ENCODE measurements around the gene GH1. TPM values are rescaled to one million over a fixed set of nuclear protein-coding genes. Genes with fewer than 3 reads are reported as not detected.
"Not testable (repeated sequence)": the region's sequence is repeated elsewhere in the genome, so short reads cannot be mapped to it uniquely, and the experiment has no call there.

The GH1 gene
- total and polyA plus RNA-seq, 2 experiments from 2014 or later: not detected

DNA sequence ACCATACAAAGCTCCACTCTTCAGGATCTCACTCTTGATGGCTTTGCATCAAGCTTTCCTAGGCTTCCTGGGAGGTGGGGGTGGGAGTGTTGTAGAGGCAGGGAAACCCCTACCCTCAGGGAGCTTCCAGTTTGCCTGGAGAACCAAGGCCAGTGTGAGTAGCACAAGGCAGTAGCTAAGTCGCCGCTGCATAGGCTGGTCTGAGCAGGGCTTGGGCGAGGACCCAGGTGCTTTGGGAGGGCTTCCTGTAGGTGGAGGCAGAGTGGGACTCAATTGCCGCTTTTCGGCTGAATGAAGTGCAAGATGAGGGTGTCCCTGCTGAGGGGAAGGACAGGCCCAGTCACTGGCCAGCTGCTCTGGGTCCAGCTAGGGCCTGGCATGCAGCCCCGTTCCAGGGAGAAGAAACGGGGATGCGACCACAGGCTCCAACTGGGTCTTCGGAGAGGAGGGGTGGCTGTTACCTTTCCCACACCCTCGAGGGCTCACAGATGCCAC is 9.6 kb upstream of the GH1 start:
- H3K36me3 ChIP-seq: no peaks in the 10 kb centered on the region

DNA sequence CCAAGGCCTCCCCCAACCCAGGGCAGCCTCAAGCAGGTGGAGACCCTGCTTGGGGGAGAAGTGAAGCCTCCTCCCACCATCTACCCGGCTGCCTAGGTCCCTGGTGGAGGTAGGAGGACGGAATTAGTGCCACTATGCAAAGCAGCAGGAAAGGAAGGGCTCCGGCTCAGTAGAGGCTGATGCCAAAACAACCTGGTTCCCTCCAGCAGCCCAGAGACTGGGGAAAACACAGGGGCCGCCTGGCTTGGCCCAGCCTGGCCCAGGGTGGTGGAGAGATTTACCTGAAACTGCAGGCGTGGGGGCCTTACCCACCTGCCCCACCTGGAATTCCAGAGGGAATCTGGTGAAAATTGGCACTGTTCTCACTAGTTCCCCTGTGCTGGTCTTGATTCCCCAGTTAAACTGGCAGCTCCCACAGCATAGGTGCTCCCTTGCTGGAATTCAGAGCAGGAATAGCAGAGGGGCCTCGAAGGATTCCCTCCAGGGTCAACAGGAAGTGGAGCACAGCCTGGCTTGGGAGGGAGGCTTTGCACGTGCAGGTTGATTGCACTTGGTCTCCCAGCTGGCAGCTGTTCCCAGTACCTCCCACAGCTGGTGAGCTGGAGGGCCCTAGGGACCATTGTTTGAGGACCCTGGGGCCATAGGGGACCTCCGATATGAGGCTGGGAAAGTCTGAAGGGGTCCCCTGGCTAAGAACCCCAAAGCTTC is 9.0 kb upstream of the GH1 start:
- Histone ChIP-seq H3K27me3 (no peaks in the 10 kb centered on the region), H3K4me3 (no peak overlapping the region), H3K9me3 (ENCODE audit: low read depth) (no peaks in the 10 kb centered on the region), H3K36me3 (no peaks in the 10 kb centered on the region), H3K27ac (no peak overlapping the region), H3K4me1 (ENCODE audit: low read depth) (no peaks in the 10 kb centered on the region)
- no peak for DNase-seq (ENCODE audit: low read depth in 1 of 2, low spot score in 1 of 2)
- TF ChIP-seq, protein P1, sequence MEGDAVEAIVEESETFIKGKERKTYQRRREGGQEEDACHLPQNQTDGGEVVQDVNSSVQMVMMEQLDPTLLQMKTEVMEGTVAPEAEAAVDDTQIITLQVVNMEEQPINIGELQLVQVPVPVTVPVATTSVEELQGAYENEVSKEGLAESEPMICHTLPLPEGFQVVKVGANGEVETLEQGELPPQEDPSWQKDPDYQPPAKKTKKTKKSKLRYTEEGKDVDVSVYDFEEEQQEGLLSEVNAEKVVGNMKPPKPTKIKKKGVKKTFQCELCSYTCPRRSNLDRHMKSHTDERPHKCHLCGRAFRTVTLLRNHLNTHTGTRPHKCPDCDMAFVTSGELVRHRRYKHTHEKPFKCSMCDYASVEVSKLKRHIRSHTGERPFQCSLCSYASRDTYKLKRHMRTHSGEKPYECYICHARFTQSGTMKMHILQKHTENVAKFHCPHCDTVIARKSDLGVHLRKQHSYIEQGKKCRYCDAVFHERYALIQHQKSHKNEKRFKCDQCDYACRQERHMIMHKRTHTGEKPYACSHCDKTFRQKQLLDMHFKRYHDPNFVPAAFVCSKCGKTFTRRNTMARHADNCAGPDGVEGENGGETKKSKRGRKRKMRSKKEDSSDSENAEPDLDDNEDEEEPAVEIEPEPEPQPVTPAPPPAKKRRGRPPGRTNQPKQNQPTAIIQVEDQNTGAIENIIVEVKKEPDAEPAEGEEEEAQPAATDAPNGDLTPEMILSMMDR (IDR thresholded peaks at IDR 0.05; ENCODE audit: low read depth, low read length): no peak

More for the DNA sequence above, 9.6 kb upstream of the GH1 start:
- no peak overlapping the region for H3K4me3 ChIP-seq
- H3K9me3 ChIP-seq (ENCODE audit: low read depth): no peaks in the 10 kb centered on the region
- no peak overlapping the region for H3K27ac ChIP-seq
- no peaks in the 10 kb centered on the region for H3K4me1 ChIP-seq (ENCODE audit: low read depth)
- TF ChIP-seq, protein P1 (IDR thresholded peaks at IDR 0.05; ENCODE audit: low read depth, low read length): no peak
- H3K27me3 ChIP-seq: no peaks in the 10 kb centered on the region
- no peak for DNase-seq (ENCODE audit: low read depth in 1 of 2, low spot score in 1 of 2)

DNA sequence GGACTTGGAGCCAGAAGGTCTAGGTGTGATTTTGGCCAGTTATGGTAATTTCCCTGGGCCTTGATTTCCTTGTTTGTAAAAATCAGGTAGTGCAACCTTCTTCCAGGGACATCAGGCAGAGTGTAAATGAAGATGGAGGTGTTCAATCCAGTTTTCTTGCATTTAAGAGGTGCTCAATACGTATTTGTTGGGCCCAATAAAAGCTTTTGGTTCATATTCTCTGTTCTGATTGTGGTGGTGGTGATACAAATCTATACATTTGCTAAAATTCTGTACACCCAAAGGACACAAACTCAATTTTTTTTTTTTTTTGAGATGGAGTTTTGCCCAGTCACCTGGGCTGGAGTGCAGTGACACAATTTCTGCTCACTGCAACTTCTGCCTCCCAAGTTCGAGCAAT is 7.5 kb upstream of the GH1 start:
- DNase-seq (ENCODE audit: low read depth in 1 of 2, low spot score in 1 of 2): no peak
- TF ChIP-seq, protein P1 (IDR thresholded peaks at IDR 0.05; ENCODE audit: low read depth, low read length): no peak

GRCh38 chr17:63925615-63926014 is 7.0 kb upstream of the GH1 start:
- Histone ChIP-seq H3K36me3 (no peaks in the 10 kb centered on the region), H3K4me3 (no peak overlapping the region), H3K27me3 (no peaks in the 10 kb centered on the region), H3K27ac (no peak overlapping the region), H3K9me3 (ENCODE audit: low read depth) (no peaks in the 10 kb centered on the region), H3K4me1 (ENCODE audit: low read depth) (no peaks in the 10 kb centered on the region)
- DNase-seq (ENCODE audit: low read depth in 1 of 2, low spot score in 1 of 2): no peak
- TF ChIP-seq, protein P1 (IDR thresholded peaks at IDR 0.05; ENCODE audit: low read depth, low read length): no peak

More for the DNA sequence above, 7.5 kb upstream of the GH1 start:
- no peak overlapping the region for H3K4me3 ChIP-seq
- no peak overlapping the region for H3K27ac ChIP-seq
- H3K27me3 ChIP-seq: no peaks in the 10 kb centered on the region
- no peaks in the 10 kb centered on the region for H3K4me1 ChIP-seq (ENCODE audit: low read depth)
- no peaks in the 10 kb centered on the region for H3K36me3 ChIP-seq
- no peaks in the 10 kb centered on the region for H3K9me3 ChIP-seq (ENCODE audit: low read depth)

- not testable (repeated sequence) for H3K4me3 ChIP-seq; DNase-seq (ENCODE audit: low read depth in 1 of 2, low spot score in 1 of 2); H3K27me3 ChIP-seq; H3K9me3 ChIP-seq (ENCODE audit: low read depth); H3K36me3 ChIP-seq; H3K27ac ChIP-seq; H3K4me1 ChIP-seq (ENCODE audit: low read depth)
These were observed 3.8 kb upstream of the GH1 start for GRCh38 chr17:63922402-63922801.

DNA sequence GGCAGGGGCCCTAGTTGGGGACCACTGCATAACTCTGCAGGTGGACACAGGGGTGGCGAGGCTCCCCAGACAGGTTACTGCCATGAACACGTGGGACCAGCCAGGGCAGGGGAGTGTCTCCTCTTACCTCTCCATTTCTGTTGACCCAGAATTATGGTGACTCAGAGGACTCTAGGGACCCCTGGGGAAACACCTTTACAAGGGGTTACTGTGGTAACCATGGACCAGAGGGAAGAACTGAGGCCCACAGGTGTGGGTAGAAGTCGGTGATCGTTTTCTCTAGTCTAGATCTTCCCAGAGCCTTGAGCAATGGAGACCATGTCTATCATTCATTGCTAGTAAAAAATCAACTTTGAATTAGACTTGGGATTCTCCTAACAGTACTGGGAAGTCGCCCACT is 2.1 kb upstream of the GH1 start:
- not testable (repeated sequence) for H3K4me3 ChIP-seq; H3K9me3 ChIP-seq (ENCODE audit: low read depth); H3K36me3 ChIP-seq; H3K27ac ChIP-seq; DNase-seq (ENCODE audit: low read depth in 1 of 2, low spot score in 1 of 2); H3K27me3 ChIP-seq; H3K4me1 ChIP-seq (ENCODE audit: low read depth)

DNA sequence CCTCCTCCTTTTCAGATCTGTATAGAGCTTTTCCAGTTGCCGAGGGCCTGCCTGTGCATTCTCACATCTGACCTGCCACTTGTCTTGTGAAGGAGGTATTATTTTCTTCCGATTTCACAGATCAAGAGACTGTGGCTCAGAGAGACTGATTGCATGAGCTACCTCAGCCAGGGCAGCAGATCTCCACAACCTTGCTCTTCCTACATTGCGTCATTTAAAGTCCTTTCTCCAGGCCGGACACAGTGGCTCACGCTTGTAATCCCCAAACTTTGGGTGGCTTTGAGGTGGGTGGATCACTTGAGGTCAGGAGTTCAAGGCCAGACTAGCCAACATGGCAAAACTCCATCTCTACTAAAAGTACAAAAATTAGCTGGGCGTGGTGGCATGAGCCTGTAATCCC is 1.4 kb upstream of the GH1 start:
- not testable (repeated sequence) for H3K9me3 ChIP-seq (ENCODE audit: low read depth); H3K4me3 ChIP-seq; H3K27me3 ChIP-seq; H3K36me3 ChIP-seq; H3K4me1 ChIP-seq (ENCODE audit: low read depth); H3K27ac ChIP-seq; DNase-seq (ENCODE audit: low read depth in 1 of 2, low spot score in 1 of 2)

All from cardiac muscle cell (in vitro differentiated cells and primary cell).